ENCODE data around the gene ERC2.

The ERC2 gene

GRCh38 chr3:56303487-56303886, 164.8 kb downstream of the ERC2 start:
- TF ChIP-seq OSR1 (CRISPR knock-in tag; IDR thresholded peaks at IDR 0.05) (no peak), ZFP3 (CRISPR knock-in tag; IDR thresholded peaks at IDR 0.05) (no peak), PPARA (CRISPR knock-in tag; IDR thresholded peaks at IDR 0.05; ENCODE audit: borderline replicate concordance) (no peak), SNAI2 (CRISPR knock-in tag; IDR thresholded peaks at IDR 0.05) (no peak), RARB (CRISPR knock-in tag; IDR thresholded peaks at IDR 0.05) (no peak), CREB5 (CRISPR knock-in tag; IDR thresholded peaks at IDR 0.05; ENCODE audit: low read depth) (no peak), ZNF70 (CRISPR knock-in tag; IDR thresholded peaks at IDR 0.05) (no peak), CSRNP3 (CRISPR knock-in tag; IDR thresholded peaks at IDR 0.05) (no peak), ZNF565 (CRISPR knock-in tag; conservative IDR thresholded peaks at IDR 0.05; ENCODE audit: low read depth) (no peak), ZFP30 (CRISPR knock-in tag; IDR thresholded peaks at IDR 0.05) (no peak), POU6F1 (CRISPR knock-in tag; IDR thresholded peaks at IDR 0.05; ENCODE audit: borderline replicate concordance, low read depth) (no peak), TCF4 (CRISPR knock-in tag; IDR thresholded peaks at IDR 0.05; ENCODE audit: borderline replicate concordance) (no peak), PATZ1 (CRISPR knock-in tag; IDR thresholded peaks at IDR 0.05; ENCODE audit: borderline replicate concordance) (no peak), BACH2 (CRISPR knock-in tag; IDR thresholded peaks at IDR 0.05; ENCODE audit: borderline replicate concordance) (no peak), TOX (CRISPR knock-in tag; IDR thresholded peaks at IDR 0.05; ENCODE audit: borderline replicate concordance) (no peak)
- ATAC-seq = peak; percentile 89

- TF ChIP-seq TCF4 (CRISPR knock-in tag; IDR thresholded peaks at IDR 0.05; ENCODE audit: borderline replicate concordance) (no peak), CSDC2 (CRISPR knock-in tag; IDR thresholded peaks at IDR 0.05) (no peak), ESRRG (CRISPR knock-in tag; IDR thresholded peaks at IDR 0.05) (no peak), TSHZ2 (CRISPR knock-in tag; IDR thresholded peaks at IDR 0.05) (no peak), ISL1 (CRISPR knock-in tag; IDR thresholded peaks at IDR 0.05) (no peak), ZNF8 (CRISPR knock-in tag; IDR thresholded peaks at IDR 0.05) (no peak), BACH2 (CRISPR knock-in tag; IDR thresholded peaks at IDR 0.05; ENCODE audit: borderline replicate concordance) (no peak), PATZ1 (CRISPR knock-in tag; IDR thresholded peaks at IDR 0.05; ENCODE audit: borderline replicate concordance) (no peak), ZFP30 (CRISPR knock-in tag; IDR thresholded peaks at IDR 0.05) (no peak), TOX (CRISPR knock-in tag; IDR thresholded peaks at IDR 0.05; ENCODE audit: borderline replicate concordance) (no peak), PPARA (CRISPR knock-in tag; IDR thresholded peaks at IDR 0.05; ENCODE audit: borderline replicate concordance) (no peak), SNAI2 (CRISPR knock-in tag; IDR thresholded peaks at IDR 0.05) (no peak), ARNTL (CRISPR knock-in tag; IDR thresholded peaks at IDR 0.05; ENCODE audit: borderline replicate concordance, low read depth) (no peak), CREB5 (CRISPR knock-in tag; IDR thresholded peaks at IDR 0.05; ENCODE audit: low read depth) (no peak), ZC3H10 (CRISPR knock-in tag; IDR thresholded peaks at IDR 0.05) (no peak), GLIS3 (CRISPR knock-in tag; IDR thresholded peaks at IDR 0.05) (no peak), CSRNP3 (CRISPR knock-in tag; IDR thresholded peaks at IDR 0.05) (no peak), ZNF565 (CRISPR knock-in tag; conservative IDR thresholded peaks at IDR 0.05; ENCODE audit: low read depth) (no peak)
- ATAC-seq = peak; percentile 65
Observed at GRCh38 chr3:56302417-56302816, 165.8 kb downstream of the ERC2 start.

Measured in SK-N-SH treated with all-trans-retinoic acid at 6 μM for 48 hours (cell line).